Sigmoid colon (tissue), 4 donors: ENCODE measurements around the gene P2RX3.

Experiments used
- POLR2A ChIP-seq, 2 donors: fragments of 450-650 bp; IDR thresholded peaks; one replicate each; pipeline ENCODE4 v1.6.1; 2016; ENCODE audit warnings: antibody characterized with exemption in 2 of 2, mild to moderate bottlenecking in 2 of 2, moderate library complexity in 2 of 2
- POLR2AphosphoS5 ChIP-seq, 4 donors: sonication (generic); formaldehyde crosslinking; IDR thresholded peaks; one replicate each; pipeline ENCODE4 v1.6.1; 2017; ENCODE audit warnings: antibody characterized with exemption in 4 of 4
- TF ChIP-seq, protein P1 (sequence below), 4 experiments: fragments of 450-650 bp in 3 of 4; fragments of 200-600 bp in 1 of 4; IDR thresholded peaks; one replicate each; pipeline ENCODE4 v1.5.1; 2016 to 2019; ENCODE audit warnings: antibody characterized with exemption in 4 of 4, mild to moderate bottlenecking in 3 of 4, moderate library complexity in 2 of 4

- TF ChIP-seq, protein P1, sequence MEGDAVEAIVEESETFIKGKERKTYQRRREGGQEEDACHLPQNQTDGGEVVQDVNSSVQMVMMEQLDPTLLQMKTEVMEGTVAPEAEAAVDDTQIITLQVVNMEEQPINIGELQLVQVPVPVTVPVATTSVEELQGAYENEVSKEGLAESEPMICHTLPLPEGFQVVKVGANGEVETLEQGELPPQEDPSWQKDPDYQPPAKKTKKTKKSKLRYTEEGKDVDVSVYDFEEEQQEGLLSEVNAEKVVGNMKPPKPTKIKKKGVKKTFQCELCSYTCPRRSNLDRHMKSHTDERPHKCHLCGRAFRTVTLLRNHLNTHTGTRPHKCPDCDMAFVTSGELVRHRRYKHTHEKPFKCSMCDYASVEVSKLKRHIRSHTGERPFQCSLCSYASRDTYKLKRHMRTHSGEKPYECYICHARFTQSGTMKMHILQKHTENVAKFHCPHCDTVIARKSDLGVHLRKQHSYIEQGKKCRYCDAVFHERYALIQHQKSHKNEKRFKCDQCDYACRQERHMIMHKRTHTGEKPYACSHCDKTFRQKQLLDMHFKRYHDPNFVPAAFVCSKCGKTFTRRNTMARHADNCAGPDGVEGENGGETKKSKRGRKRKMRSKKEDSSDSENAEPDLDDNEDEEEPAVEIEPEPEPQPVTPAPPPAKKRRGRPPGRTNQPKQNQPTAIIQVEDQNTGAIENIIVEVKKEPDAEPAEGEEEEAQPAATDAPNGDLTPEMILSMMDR (IDR thresholded peaks at IDR 0.05), result no peak
- no peak for TF ChIP-seq POLR2A (IDR thresholded peaks at IDR 0.05)
- TF ChIP-seq POLR2AphosphoS5 (IDR thresholded peaks at IDR 0.05), result no peak
These were observed 34.1 kb upstream of the P2RX3 start for GRCh38 chr11:57303990-57304579.
